HEK293 (cell line): ENCODE measurements around the gene UTP11.

ENCODE experiments used
- ZFHX2 ChIP-seq: fragments of 450-650 bp; formaldehyde crosslinking; conservative IDR thresholded peaks from 2 replicates; pipeline ENCODE4 v1.5.1; 2016; ENCODE audit warnings: missing biosample characterization, missing genetic modification characterization
- ZNF449 ChIP-seq: fragments of 450-650 bp; formaldehyde crosslinking; IDR thresholded peaks from 2 replicates; pipeline ENCODE4 v1.5.1; 2017; ENCODE audit warnings: missing biosample characterization, mild to moderate bottlenecking, missing genetic modification characterization, moderate library complexity
- ZNF530 ChIP-seq: fragments of 450-650 bp; formaldehyde crosslinking; IDR thresholded peaks from 2 replicates; pipeline ENCODE4 v1.5.1; 2016; ENCODE audit warnings: low read depth, missing biosample characterization, missing genetic modification characterization
- TF ChIP-seq, protein P1 (sequence below): fragments of 450-650 bp; IDR thresholded peaks from 2 replicates; pipeline ENCODE4 v1.5.1; 2018; ENCODE audit warnings: missing biosample characterization, missing genetic modification characterization
- TF ChIP-seq, protein P2 (sequence below): fragments of 450-650 bp; formaldehyde crosslinking; IDR thresholded peaks from 2 replicates; pipeline ENCODE4 v1.5.1; 2016; ENCODE audit warnings: missing biosample characterization, missing genetic modification characterization
- TF ChIP-seq, protein P3 (sequence below): fragments of 450-650 bp; formaldehyde crosslinking; IDR thresholded peaks from 2 replicates; pipeline ENCODE4 v1.5.1; 2017; ENCODE audit warnings: missing biosample characterization, missing genetic modification characterization

DNA sequence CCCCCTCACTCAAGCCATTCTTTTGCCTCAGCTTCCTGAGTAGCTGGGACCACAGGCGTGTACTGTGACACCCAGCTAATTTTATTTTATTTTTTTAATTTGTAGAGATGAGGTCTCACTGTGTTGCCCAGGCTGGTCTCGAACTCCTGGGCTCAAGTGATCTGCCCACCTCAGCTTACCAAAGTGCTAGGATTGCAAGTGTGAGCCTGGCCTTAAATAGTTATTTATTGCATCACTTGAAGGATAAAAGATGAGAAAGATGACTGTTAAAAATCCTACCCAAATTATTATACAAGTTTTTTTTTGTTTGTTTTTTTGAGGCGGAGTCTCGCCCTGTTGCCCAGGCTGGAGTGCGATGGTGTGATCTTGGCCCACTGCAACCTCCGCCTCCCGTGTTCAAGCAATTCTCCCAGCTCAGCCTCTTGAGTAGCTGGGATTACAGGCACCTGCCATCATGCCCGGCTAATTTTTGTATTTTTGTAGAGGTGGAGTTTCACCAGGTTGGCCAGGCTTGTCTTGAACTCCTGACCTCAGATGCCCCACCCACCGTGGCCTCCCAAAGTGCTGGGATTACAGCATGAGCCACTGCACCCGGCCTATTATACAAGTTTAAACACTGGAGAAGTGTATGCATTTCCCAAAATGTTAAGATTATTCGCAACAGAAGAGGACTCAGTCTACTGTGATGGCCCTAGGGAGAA lies 2.3 kb downstream of the UTP11 start:
- TF ChIP-seq, protein P1, sequence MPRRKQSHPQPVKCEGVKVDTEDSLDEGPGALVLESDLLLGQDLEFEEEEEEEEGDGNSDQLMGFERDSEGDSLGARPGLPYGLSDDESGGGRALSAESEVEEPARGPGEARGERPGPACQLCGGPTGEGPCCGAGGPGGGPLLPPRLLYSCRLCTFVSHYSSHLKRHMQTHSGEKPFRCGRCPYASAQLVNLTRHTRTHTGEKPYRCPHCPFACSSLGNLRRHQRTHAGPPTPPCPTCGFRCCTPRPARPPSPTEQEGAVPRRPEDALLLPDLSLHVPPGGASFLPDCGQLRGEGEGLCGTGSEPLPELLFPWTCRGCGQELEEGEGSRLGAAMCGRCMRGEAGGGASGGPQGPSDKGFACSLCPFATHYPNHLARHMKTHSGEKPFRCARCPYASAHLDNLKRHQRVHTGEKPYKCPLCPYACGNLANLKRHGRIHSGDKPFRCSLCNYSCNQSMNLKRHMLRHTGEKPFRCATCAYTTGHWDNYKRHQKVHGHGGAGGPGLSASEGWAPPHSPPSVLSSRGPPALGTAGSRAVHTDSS (tag by site-specific recombination), result no peak
- TF ChIP-seq, protein P2, sequence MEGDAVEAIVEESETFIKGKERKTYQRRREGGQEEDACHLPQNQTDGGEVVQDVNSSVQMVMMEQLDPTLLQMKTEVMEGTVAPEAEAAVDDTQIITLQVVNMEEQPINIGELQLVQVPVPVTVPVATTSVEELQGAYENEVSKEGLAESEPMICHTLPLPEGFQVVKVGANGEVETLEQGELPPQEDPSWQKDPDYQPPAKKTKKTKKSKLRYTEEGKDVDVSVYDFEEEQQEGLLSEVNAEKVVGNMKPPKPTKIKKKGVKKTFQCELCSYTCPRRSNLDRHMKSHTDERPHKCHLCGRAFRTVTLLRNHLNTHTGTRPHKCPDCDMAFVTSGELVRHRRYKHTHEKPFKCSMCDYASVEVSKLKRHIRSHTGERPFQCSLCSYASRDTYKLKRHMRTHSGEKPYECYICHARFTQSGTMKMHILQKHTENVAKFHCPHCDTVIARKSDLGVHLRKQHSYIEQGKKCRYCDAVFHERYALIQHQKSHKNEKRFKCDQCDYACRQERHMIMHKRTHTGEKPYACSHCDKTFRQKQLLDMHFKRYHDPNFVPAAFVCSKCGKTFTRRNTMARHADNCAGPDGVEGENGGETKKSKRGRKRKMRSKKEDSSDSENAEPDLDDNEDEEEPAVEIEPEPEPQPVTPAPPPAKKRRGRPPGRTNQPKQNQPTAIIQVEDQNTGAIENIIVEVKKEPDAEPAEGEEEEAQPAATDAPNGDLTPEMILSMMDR (tag by site-specific recombination), result no peak
- no peak for TF ChIP-seq ZFHX2 (tag by site-specific recombination)
- TF ChIP-seq ZNF530, result no peak
- TF ChIP-seq, protein P3, sequence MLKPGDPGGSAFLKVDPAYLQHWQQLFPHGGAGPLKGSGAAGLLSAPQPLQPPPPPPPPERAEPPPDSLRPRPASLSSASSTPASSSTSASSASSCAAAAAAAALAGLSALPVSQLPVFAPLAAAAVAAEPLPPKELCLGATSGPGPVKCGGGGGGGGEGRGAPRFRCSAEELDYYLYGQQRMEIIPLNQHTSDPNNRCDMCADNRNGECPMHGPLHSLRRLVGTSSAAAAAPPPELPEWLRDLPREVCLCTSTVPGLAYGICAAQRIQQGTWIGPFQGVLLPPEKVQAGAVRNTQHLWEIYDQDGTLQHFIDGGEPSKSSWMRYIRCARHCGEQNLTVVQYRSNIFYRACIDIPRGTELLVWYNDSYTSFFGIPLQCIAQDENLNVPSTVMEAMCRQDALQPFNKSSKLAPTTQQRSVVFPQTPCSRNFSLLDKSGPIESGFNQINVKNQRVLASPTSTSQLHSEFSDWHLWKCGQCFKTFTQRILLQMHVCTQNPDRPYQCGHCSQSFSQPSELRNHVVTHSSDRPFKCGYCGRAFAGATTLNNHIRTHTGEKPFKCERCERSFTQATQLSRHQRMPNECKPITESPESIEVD (tag by site-specific recombination), result no peak
- no peak for TF ChIP-seq ZNF449 (tag by site-specific recombination)
